Right atrium auricular region (tissue), 2 donors: Measurements from ENCODE around the gene PRPH2. TPM values are rescaled to one million over a fixed set of nuclear protein-coding genes. Genes with fewer than 3 reads are reported as not detected.

Source experiments
- DNase-seq: peaks from one replicate; pipeline ENCODE4 v3.0.0-alpha.2; 2019; ENCODE audit warnings: low spot score
- H3K27ac ChIP-seq, 2 donors: fragments of 200-600 bp; sonication (generic); 1 replicate in 1 of 2; 2 replicates in 1 of 2; pipeline ENCODE4 v1.5.1; 2016 to 2019
- H3K27me3 ChIP-seq, 2 donors: fragments of 200-600 bp; sonication (generic); one replicate each; pipeline versions ENCODE4 v1.5.1 to v1.6.0; 2017 to 2019
- H3K36me3 ChIP-seq: fragments of 200-600 bp; sonication (generic); one replicate; pipeline ENCODE4 v1.5.1; 2016
- H3K4me1 ChIP-seq, 2 donors: fragments of 200-600 bp; sonication (generic); one replicate each; pipeline versions ENCODE4 v1.5.1 to v1.6.0; 2017 to 2019
- H3K4me3 ChIP-seq, 2 donors: fragments of 200-600 bp; sonication (generic); 1 replicate in 1 of 2; 2 replicates in 1 of 2; pipeline ENCODE4 v1.5.1; 2017 to 2019; ENCODE audit warnings: mild to moderate bottlenecking in 1 of 2, moderate library complexity in 1 of 2
- H3K9me3 ChIP-seq, 2 donors: fragments of 200-600 bp; sonication (generic); one replicate each; pipeline ENCODE4 v1.5.1; 2019
- total RNA-seq, 2 donors: library from RNA; depleted of rRNA; stranded (reverse); fragments of >200 nt; gene quantifications; one replicate each; pipeline ENCODE4 v1.1.0, GENCODE V29; 2016
- TF ChIP-seq, protein P1 (sequence below), 2 donors: fragments of 200-600 bp; sonication (generic); IDR thresholded peaks; one replicate each; pipeline ENCODE4 v1.5.1; 2019; ENCODE audit warnings: antibody characterized with exemption in 2 of 2

Gene PRPH2
- total RNA-seq, 2 donors from 2014 or later = 0.90 to 1.1 TPM

GRCh38 chr6:42764911-42765648 is 42.7 kb upstream of the PRPH2 start:
- Histone ChIP-seq H3K27me3 (no peaks in the 10 kb centered on the region), H3K9me3 (no peaks in the 10 kb centered on the region), H3K4me3 (no peak overlapping the region), H3K4me1 (no peaks in the 10 kb centered on the region), H3K36me3 (no peaks in the 10 kb centered on the region), H3K27ac (no peak overlapping the region)
- DNase-seq = no peak
- TF ChIP-seq, protein P1, sequence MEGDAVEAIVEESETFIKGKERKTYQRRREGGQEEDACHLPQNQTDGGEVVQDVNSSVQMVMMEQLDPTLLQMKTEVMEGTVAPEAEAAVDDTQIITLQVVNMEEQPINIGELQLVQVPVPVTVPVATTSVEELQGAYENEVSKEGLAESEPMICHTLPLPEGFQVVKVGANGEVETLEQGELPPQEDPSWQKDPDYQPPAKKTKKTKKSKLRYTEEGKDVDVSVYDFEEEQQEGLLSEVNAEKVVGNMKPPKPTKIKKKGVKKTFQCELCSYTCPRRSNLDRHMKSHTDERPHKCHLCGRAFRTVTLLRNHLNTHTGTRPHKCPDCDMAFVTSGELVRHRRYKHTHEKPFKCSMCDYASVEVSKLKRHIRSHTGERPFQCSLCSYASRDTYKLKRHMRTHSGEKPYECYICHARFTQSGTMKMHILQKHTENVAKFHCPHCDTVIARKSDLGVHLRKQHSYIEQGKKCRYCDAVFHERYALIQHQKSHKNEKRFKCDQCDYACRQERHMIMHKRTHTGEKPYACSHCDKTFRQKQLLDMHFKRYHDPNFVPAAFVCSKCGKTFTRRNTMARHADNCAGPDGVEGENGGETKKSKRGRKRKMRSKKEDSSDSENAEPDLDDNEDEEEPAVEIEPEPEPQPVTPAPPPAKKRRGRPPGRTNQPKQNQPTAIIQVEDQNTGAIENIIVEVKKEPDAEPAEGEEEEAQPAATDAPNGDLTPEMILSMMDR (IDR thresholded peaks at IDR 0.05) = no peak

GRCh38 chr6:42762950-42763349 is 40.6 kb upstream of the PRPH2 start:
- Histone ChIP-seq H3K4me1 (no peaks in the 10 kb centered on the region), H3K27me3 (no peaks in the 10 kb centered on the region), H3K9me3 (no peaks in the 10 kb centered on the region), H3K27ac (no peak overlapping the region), H3K36me3 (no peaks in the 10 kb centered on the region), H3K4me3 (no peak overlapping the region)
- TF ChIP-seq, protein P1 (IDR thresholded peaks at IDR 0.05) = no peak
- DNase-seq = no peak

DNA sequence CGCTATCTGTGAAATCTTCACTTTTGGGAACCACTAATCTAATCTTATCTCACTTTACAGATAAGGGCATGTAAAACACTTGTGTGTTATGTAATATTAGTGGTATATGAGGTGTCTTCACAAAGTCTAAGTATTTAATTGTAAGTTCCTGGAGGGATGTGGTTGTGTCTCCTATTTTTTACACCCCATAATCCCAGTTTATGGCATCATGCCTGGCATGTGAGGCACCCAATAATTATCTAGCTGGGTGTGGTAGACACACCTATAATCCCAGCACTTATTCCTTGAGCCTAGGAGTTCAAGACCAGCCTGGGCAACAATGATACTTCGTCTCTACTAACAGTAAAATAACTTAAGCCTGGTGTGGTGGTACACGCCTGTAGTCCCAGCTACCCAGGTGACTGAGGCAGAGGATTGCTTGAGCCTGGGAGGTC is 40.0 kb upstream of the PRPH2 start:
- Histone ChIP-seq H3K9me3 (no peaks in the 10 kb centered on the region), H3K27ac (no peak overlapping the region), H3K36me3 (no peaks in the 10 kb centered on the region), H3K27me3 (no peaks in the 10 kb centered on the region), H3K4me3 (no peak overlapping the region), H3K4me1 (no peaks in the 10 kb centered on the region)
- DNase-seq = no peak
- TF ChIP-seq, protein P1 (IDR thresholded peaks at IDR 0.05) = no peak

- TF ChIP-seq, protein P1 (IDR thresholded peaks at IDR 0.05) = no peak
- no peaks in the 10 kb centered on the region for H3K4me1 ChIP-seq
These were observed 39.1 kb upstream of the PRPH2 start for GRCh38 chr6:42761287-42762067.

GRCh38 chr6:42758756-42759430 is 36.5 kb upstream of the PRPH2 start:
- H3K9me3 ChIP-seq = no peaks in the 10 kb centered on the region
- no peaks in the 10 kb centered on the region for H3K4me1 ChIP-seq
- no peaks in the 10 kb centered on the region for H3K36me3 ChIP-seq
- DNase-seq = no peak
- no peak overlapping the region for H3K4me3 ChIP-seq
- H3K27me3 ChIP-seq = no peaks in the 10 kb centered on the region
- no peak overlapping the region for H3K27ac ChIP-seq
- TF ChIP-seq, protein P1 (IDR thresholded peaks at IDR 0.05) = no peak

More at GRCh38 chr6:42761287-42762067, 39.1 kb upstream of the PRPH2 start:
- no peaks in the 10 kb centered on the region for H3K36me3 ChIP-seq
- DNase-seq = no peak
- no peaks in the 10 kb centered on the region for H3K9me3 ChIP-seq
- no peak overlapping the region for H3K4me3 ChIP-seq
- no peaks in the 10 kb centered on the region for H3K27me3 ChIP-seq
- H3K27ac ChIP-seq = no peak overlapping the region
